GM12878 (cell line): ENCODE data around the gene ADGRV1. TPM values are rescaled to one million over a fixed set of nuclear protein-coding genes. Genes with fewer than 3 reads are reported as not detected.

Source experiments
- polyA plus RNA-seq, 11 experiments: library from polyadenylated mRNA; depleted of rRNA in 4 of 11; unstranded in 6 of 11; stranded (reverse) in 5 of 11; fragments of >200 nt; fragmentation: Nextera tagmentation in 4 of 11; fragmentation: Illumina TruSeq in 1 of 11; extraction: Ambion mirVana in 4 of 11; extraction: Trizol in 1 of 11; gene quantifications; 1 replicate in 1 of 11; 2 replicates in 10 of 11; pipeline versions ENCODE4 v1.2.1 to v1.2.3, GENCODE V29; 2011 to 2016; ENCODE audit warnings: inconsistent platforms in 2 of 11, missing spikeins in 2 of 11, low read depth in 1 of 11
- total RNA-seq, 4 experiments: library from RNA; depleted of rRNA in 3 of 4; stranded (reverse); fragments of >200 nt in 3 of 4; fragmentation: Illumina TruSeq in 1 of 4; extraction: Trizol in 1 of 4; gene quantifications; 2 replicates each; pipeline versions ENCODE4 v1.2.1 to v1.2.3, GENCODE V29; 2013 to 2021

Gene ADGRV1
- total and polyA plus RNA-seq, 10 of the 15 experiments (the other 5 are each of a cell fraction or from before 2014, with no cell fraction given), result 0.04 to 8.1 (median 0.16) TPM; not detected in 1

Other genes with a start within 250 kb of the ADGRV1 start
- gene CETN3, start 149.0 kb upstream of the ADGRV1 start, total RNA-seq (2014; rRNA removed), result 16.8 and 28.8 TPM in 2 replicates
- 45.5 and 50.1 TPM in 2 replicates for gene CETN3, start 149.0 kb upstream of the ADGRV1 start, total RNA-seq (2014; rRNA removed; fragmentation: Illumina TruSeq; extraction: Trizol)
- gene CETN3, start 149.0 kb upstream of the ADGRV1 start, total RNA-seq (2021), result 22.2 and 29.5 TPM in 2 replicates
- 50.9 and 114 TPM in 2 replicates for gene CETN3, start 149.0 kb upstream of the ADGRV1 start, polyA plus RNA-seq (2011; rRNA removed)
- gene CETN3, start 149.0 kb upstream of the ADGRV1 start, polyA plus RNA-seq (2014; fragmentation: Illumina TruSeq; extraction: Trizol), result 54.7 and 58.5 TPM in 2 replicates
- gene CETN3, start 149.0 kb upstream of the ADGRV1 start, polyA plus RNA-seq (2014; fragmentation: Nextera tagmentation; extraction: Ambion mirVana), result 10 to 100 TPM; 54.6 to 59.1 TPM
- 30.6 and 48.8 TPM in 2 replicates for gene CETN3, start 149.0 kb upstream of the ADGRV1 start, polyA plus RNA-seq (2014; rRNA removed)
- gene CETN3, start 149.0 kb upstream of the ADGRV1 start, polyA plus RNA-seq (2016; fragmentation: Nextera tagmentation; extraction: Ambion mirVana), result 10 to 100 TPM; 52.6 to 57.7 TPM
- 6.9 and 7.4 TPM in 2 replicates for gene MBLAC2, start 84.0 kb upstream of the ADGRV1 start, total RNA-seq (2014; rRNA removed)
- gene MBLAC2, start 84.0 kb upstream of the ADGRV1 start, total RNA-seq (2014; rRNA removed; fragmentation: Illumina TruSeq; extraction: Trizol), result 7.4 and 7.6 TPM in 2 replicates
- 7.3 and 7.8 TPM in 2 replicates for gene MBLAC2, start 84.0 kb upstream of the ADGRV1 start, total RNA-seq (2021)
- gene MBLAC2, start 84.0 kb upstream of the ADGRV1 start, polyA plus RNA-seq (2011; rRNA removed), result 6.1 and 8.3 TPM in 2 replicates
- 7.4 and 9.0 TPM in 2 replicates for gene MBLAC2, start 84.0 kb upstream of the ADGRV1 start, polyA plus RNA-seq (2014; fragmentation: Illumina TruSeq; extraction: Trizol)
- 1 to 10 TPM; 2.0 to 2.8 TPM for gene MBLAC2, start 84.0 kb upstream of the ADGRV1 start, polyA plus RNA-seq (2014; fragmentation: Nextera tagmentation; extraction: Ambion mirVana)
- gene MBLAC2, start 84.0 kb upstream of the ADGRV1 start, polyA plus RNA-seq (2014; rRNA removed), result 6.4 and 7.5 TPM in 2 replicates
- 10 to 100 TPM in 1 of 2 experiments, 1 to 10 TPM in 1; 9.5 to 10.5 TPM for gene MBLAC2, start 84.0 kb upstream of the ADGRV1 start, polyA plus RNA-seq (2016; fragmentation: Nextera tagmentation; extraction: Ambion mirVana)
- gene POLR3G, start 83.9 kb upstream of the ADGRV1 start, total RNA-seq (2014; rRNA removed), result 15.2 and 22.1 TPM in 2 replicates
- 23.4 and 25.5 TPM in 2 replicates for gene POLR3G, start 83.9 kb upstream of the ADGRV1 start, total RNA-seq (2014; rRNA removed; fragmentation: Illumina TruSeq; extraction: Trizol)
- 18.3 and 18.4 TPM in 2 replicates for gene POLR3G, start 83.9 kb upstream of the ADGRV1 start, total RNA-seq (2021)
- gene POLR3G, start 83.9 kb upstream of the ADGRV1 start, polyA plus RNA-seq (2011; rRNA removed), result 16.7 and 27.0 TPM in 2 replicates
- gene POLR3G, start 83.9 kb upstream of the ADGRV1 start, polyA plus RNA-seq (2014; fragmentation: Illumina TruSeq; extraction: Trizol), result 29.5 and 35.1 TPM in 2 replicates
- gene POLR3G, start 83.9 kb upstream of the ADGRV1 start, polyA plus RNA-seq (2014; fragmentation: Nextera tagmentation; extraction: Ambion mirVana), result 10 to 100 TPM; 42.1 to 50.9 TPM
- gene POLR3G, start 83.9 kb upstream of the ADGRV1 start, polyA plus RNA-seq (2014; rRNA removed), result 18.8 and 22.4 TPM in 2 replicates
- gene POLR3G, start 83.9 kb upstream of the ADGRV1 start, polyA plus RNA-seq (2016; fragmentation: Nextera tagmentation; extraction: Ambion mirVana), result 10 to 100 TPM; 32.0 to 33.1 TPM
- 7.2 and 9.5 TPM in 2 replicates for gene LYSMD3, start 29.2 kb upstream of the ADGRV1 start, total RNA-seq (2014; rRNA removed)
- gene LYSMD3, start 29.2 kb upstream of the ADGRV1 start, total RNA-seq (2014; rRNA removed; fragmentation: Illumina TruSeq; extraction: Trizol), result 11.7 and 13.1 TPM in 2 replicates
- 12.0 and 13.5 TPM in 2 replicates for gene LYSMD3, start 29.2 kb upstream of the ADGRV1 start, total RNA-seq (2021)
- 15.3 and 28.3 TPM in 2 replicates for gene LYSMD3, start 29.2 kb upstream of the ADGRV1 start, polyA plus RNA-seq (2011; rRNA removed)
- gene LYSMD3, start 29.2 kb upstream of the ADGRV1 start, polyA plus RNA-seq (2014; fragmentation: Illumina TruSeq; extraction: Trizol), result 12.0 and 21.9 TPM in 2 replicates
- 1 to 10 TPM; 3.9 to 6.0 TPM for gene LYSMD3, start 29.2 kb upstream of the ADGRV1 start, polyA plus RNA-seq (2014; fragmentation: Nextera tagmentation; extraction: Ambion mirVana)
- 5.8 and 6.9 TPM in 2 replicates for gene LYSMD3, start 29.2 kb upstream of the ADGRV1 start, polyA plus RNA-seq (2014; rRNA removed)
- 10 to 100 TPM; 17.1 to 22.5 TPM for gene LYSMD3, start 29.2 kb upstream of the ADGRV1 start, polyA plus RNA-seq (2016; fragmentation: Nextera tagmentation; extraction: Ambion mirVana)